Activated naive CD8-positive, alpha-beta T cell treated with anti-CD3 and anti-CD28 coated beads, Interleukin-2, amount 50 U/mL, for 24 hours (primary cell): ENCODE results near the gene RILP.

Experiments used
- ATAC-seq: fragments of 150-1000 bp; cut with Tn5 transposase; one replicate; pipeline ENCODE4 v1.10.0; 2021
- DNase-seq: peaks from one replicate; pipeline ENCODE4 v3.0.0; 2021
- H3K27ac Mint-ChIP-seq: one replicate; pipeline ENCODE4 v1.8.0; 2021; ENCODE audit warnings: mild to moderate bottlenecking, mixed read lengths
- H3K27me3 Mint-ChIP-seq: one replicate; pipeline ENCODE4 v1.8.0; 2021; ENCODE audit warnings: mixed read lengths
- H3K36me3 Mint-ChIP-seq: one replicate; pipeline ENCODE4 v1.8.0; 2021; ENCODE audit warnings: low read depth, mixed read lengths
- H3K4me1 Mint-ChIP-seq: one replicate; pipeline ENCODE4 v1.8.0; 2021; ENCODE audit warnings: mixed read lengths
- H3K4me3 Mint-ChIP-seq: one replicate; pipeline ENCODE4 v1.8.0; 2021; ENCODE audit warnings: mild to moderate bottlenecking, moderate library complexity, mixed read lengths
- H3K9me3 Mint-ChIP-seq: one replicate; pipeline ENCODE4 v1.8.0; 2021; ENCODE audit warnings: mixed read lengths

Gene RILP

GRCh38 chr17:1607971-1608320, 41.7 kb downstream of the RILP start:
- Mint-ChIP-seq H3K4me1 (peaks cover 38% of the 10 kb centered on the region), H3K36me3 (peaks cover 3% of the 10 kb centered on the region), H3K4me3 (peak overlapping the region; percentile 38), H3K9me3 (no peaks in the 10 kb centered on the region), H3K27me3 (no peaks in the 10 kb centered on the region), H3K27ac (peak overlapping the region; percentile 92)
- DNase-seq (no peak), ATAC-seq (peak; percentile 23)

- DNase-seq (peak; percentile 70), ATAC-seq (no peak)
Measured at GRCh38 chr17:1606352-1606985, 43.2 kb downstream of the RILP start.

GRCh38 chr17:1605681-1606351, 43.9 kb downstream of the RILP start:
- DNase-seq (no peak), ATAC-seq (no peak)
- peaks cover 38% of the 10 kb centered on the region for H3K4me1 Mint-ChIP-seq
- no peaks in the 10 kb centered on the region for H3K27me3 Mint-ChIP-seq
- peak overlapping the region; percentile 86 for H3K27ac Mint-ChIP-seq
- H3K9me3 Mint-ChIP-seq, result peaks cover 6% of the 10 kb centered on the region
- peak overlapping the region; percentile 29 for H3K4me3 Mint-ChIP-seq
- H3K36me3 Mint-ChIP-seq, result peaks cover 7% of the 10 kb centered on the region

More at GRCh38 chr17:1606352-1606985, 43.2 kb downstream of the RILP start:
- Mint-ChIP-seq H3K27me3 (no peaks in the 10 kb centered on the region), H3K4me1 (peaks cover 38% of the 10 kb centered on the region), H3K27ac (peak overlapping the region; percentile 92), H3K36me3 (peaks cover 5% of the 10 kb centered on the region), H3K9me3 (peaks cover 5% of the 10 kb centered on the region), H3K4me3 (peak overlapping the region; percentile 29)

- no peak overlapping the region for H3K4me3 Mint-ChIP-seq
Measured at GRCh38 chr17:1604831-1605528, 44.7 kb downstream of the RILP start.

GRCh38 chr17:1601571-1601970, 48.1 kb downstream of the RILP start:
- H3K9me3 Mint-ChIP-seq, result peaks cover 6% of the 10 kb centered on the region
- peaks cover 7% of the 10 kb centered on the region for H3K36me3 Mint-ChIP-seq
- no peak overlapping the region for H3K4me3 Mint-ChIP-seq
- DNase-seq (no peak), ATAC-seq (no peak)
- H3K4me1 Mint-ChIP-seq, result peaks cover 14% of the 10 kb centered on the region
- H3K27me3 Mint-ChIP-seq, result no peaks in the 10 kb centered on the region
- H3K27ac Mint-ChIP-seq, result no peak overlapping the region

More at GRCh38 chr17:1604831-1605528, 44.7 kb downstream of the RILP start:
- Mint-ChIP-seq H3K4me1 (peaks cover 38% of the 10 kb centered on the region), H3K36me3 (peaks cover 7% of the 10 kb centered on the region), H3K27me3 (no peaks in the 10 kb centered on the region), H3K9me3 (peaks cover 6% of the 10 kb centered on the region), H3K27ac (no peak overlapping the region)
- no peak for DNase-seq
- ATAC-seq, result no peak

- no peak for DNase-seq
- H3K4me1 Mint-ChIP-seq, result peaks cover 6% of the 10 kb centered on the region
- H3K27me3 Mint-ChIP-seq, result no peaks in the 10 kb centered on the region
- peaks cover 7% of the 10 kb centered on the region for H3K36me3 Mint-ChIP-seq
- peaks cover 6% of the 10 kb centered on the region for H3K9me3 Mint-ChIP-seq
- no peak for ATAC-seq
- no peak overlapping the region for H3K27ac Mint-ChIP-seq
- H3K4me3 Mint-ChIP-seq, result no peak overlapping the region
Measured at GRCh38 chr17:1598399-1599095, 51.1 kb downstream of the RILP start.

- DNase-seq (no peak), ATAC-seq (no peak)
- H3K27ac Mint-ChIP-seq, result no peak overlapping the region
- peaks cover 12% of the 10 kb centered on the region for H3K4me1 Mint-ChIP-seq
- H3K9me3 Mint-ChIP-seq, result peaks cover 6% of the 10 kb centered on the region
- no peaks in the 10 kb centered on the region for H3K27me3 Mint-ChIP-seq
- peaks cover 6% of the 10 kb centered on the region for H3K36me3 Mint-ChIP-seq
- no peak overlapping the region for H3K4me3 Mint-ChIP-seq
Measured at GRCh38 chr17:1597861-1598342, 51.8 kb downstream of the RILP start.
